TTC549 (cell line): Measurements from ENCODE around the gene TFAP2D.

Source experiments
- FAIRE-seq: peaks from 2 replicates; lab custom pipeline; 2012; peaks lifted over from hg19 to GRCh38; lab: Jason Lieb, UNC

The TFAP2D gene

GRCh38 chr6:50713226-50713625 lies at the start of gene TFAP2D:
Gene TFAP2D (plus strand): TSS chr6:50713526. CDS start chr6:50714056, 530 bp downstream.
- FAIRE-seq = no peak

GRCh38 chr6:50663806-50664205 lies 49.5 kb upstream of the TFAP2D start:
- FAIRE-seq = no peak

- FAIRE-seq = no peak
These were observed 47.2 kb upstream of the TFAP2D start for GRCh38 chr6:50666089-50666488.

GRCh38 chr6:50681213-50681824 lies 32.0 kb upstream of the TFAP2D start:
- no peak for FAIRE-seq

- no peak for FAIRE-seq
These were observed 24.1 kb upstream of the TFAP2D start for GRCh38 chr6:50689210-50689609.

GRCh38 chr6:50691814-50692495 lies 21.4 kb upstream of the TFAP2D start:
- FAIRE-seq = no peak

- FAIRE-seq = no peak
These were observed 14.8 kb upstream of the TFAP2D start for GRCh38 chr6:50698546-50698945.

GRCh38 chr6:50699051-50699775 lies 14.1 kb upstream of the TFAP2D start:
- no peak for FAIRE-seq

- FAIRE-seq = no peak
These were observed 6.8 kb upstream of the TFAP2D start for GRCh38 chr6:50706575-50706974.

- FAIRE-seq = no peak
These were observed 6.1 kb upstream of the TFAP2D start for GRCh38 chr6:50707191-50707590.

GRCh38 chr6:50707652-50708300 lies 5.5 kb upstream of the TFAP2D start:
- no peak for FAIRE-seq

GRCh38 chr6:50708664-50709365 lies 4.5 kb upstream of the TFAP2D start:
- FAIRE-seq = no peak

GRCh38 chr6:50709366-50709734 lies 4.0 kb upstream of the TFAP2D start:
- no peak for FAIRE-seq

- FAIRE-seq = no peak
These were observed 1.6 kb upstream of the TFAP2D start for GRCh38 chr6:50711686-50712085.

- no peak for FAIRE-seq
These were observed 1.0 kb upstream of the TFAP2D start for GRCh38 chr6:50712291-50712690.

GRCh38 chr6:50713977-50714486 lies 706 bp downstream of the TFAP2D start:
- FAIRE-seq = no peak

GRCh38 chr6:50714487-50715379 lies 1.4 kb downstream of the TFAP2D start:
- FAIRE-seq = no peak

- no peak for FAIRE-seq
These were observed 3.7 kb downstream of the TFAP2D start for GRCh38 chr6:50716899-50717509.

- FAIRE-seq = no peak
These were observed 4.6 kb downstream of the TFAP2D start for GRCh38 chr6:50717734-50718457.

- no peak for FAIRE-seq
These were observed 5.2 kb downstream of the TFAP2D start for GRCh38 chr6:50718566-50718965.
